Coronary artery (tissue), 2 donors: ENCODE measurements around the gene TRPV4.

ENCODE experiments used
- DNase-seq: peaks from one replicate; pipeline ENCODE4 v3.0.0-alpha.2; 2017; ENCODE audit warnings: low spot score
- H3K27ac ChIP-seq, 2 donors: fragments of 200-600 bp; sonication (generic); one replicate each; pipeline ENCODE4 v1.5.1; 2016 to 2019
- H3K4me3 ChIP-seq: fragments of 200-600 bp; sonication (generic); 2 replicates; pipeline ENCODE4 v1.5.1; 2016; ENCODE audit warnings: mild to moderate bottlenecking, moderate library complexity
- TF ChIP-seq, protein P1 (sequence below): fragments of 200-600 bp; sonication (generic); IDR thresholded peaks from one replicate; pipeline ENCODE4 v1.5.1; 2019; ENCODE audit warnings: antibody characterized with exemption

TRPV4 gene

DNA sequence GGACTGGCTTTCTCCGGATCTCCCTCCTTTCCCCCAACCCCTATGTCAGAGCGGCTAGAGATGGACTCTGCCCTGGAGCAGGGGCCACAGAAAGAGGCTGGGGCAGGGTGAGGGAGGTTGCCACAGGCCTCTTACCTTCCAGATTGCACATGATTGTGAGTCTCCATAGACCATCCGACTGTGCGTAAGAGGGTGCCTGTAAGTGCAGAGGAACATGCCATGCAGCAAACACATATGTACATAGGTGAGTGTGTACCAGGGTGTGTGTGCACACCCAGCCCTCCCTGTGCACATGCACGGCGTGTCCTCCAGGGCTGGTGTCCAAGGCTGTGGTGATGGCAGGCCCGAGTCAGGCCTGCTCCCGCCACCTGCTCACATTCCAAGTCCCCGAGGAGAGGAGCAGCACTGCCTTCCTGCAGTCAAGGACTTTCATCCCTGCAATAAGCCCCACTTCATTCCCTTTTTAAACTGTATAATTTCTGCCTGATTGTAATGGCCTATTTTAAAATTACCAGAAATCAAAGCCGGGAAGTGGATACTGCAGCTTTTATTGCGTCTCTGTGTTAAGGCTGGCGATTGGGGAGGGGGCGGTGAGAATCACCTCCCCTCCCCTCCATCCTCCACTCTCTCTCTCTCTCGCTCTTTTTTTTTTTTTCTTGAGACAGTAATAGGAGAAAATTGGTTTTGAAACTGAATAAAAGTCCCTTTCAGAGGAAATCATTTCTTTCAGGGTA is 91.1 kb downstream of the TRPV4 start:
- DNase-seq: no peak
- Histone ChIP-seq H3K4me3 (no peak overlapping the region), H3K27ac (no peak overlapping the region)
- TF ChIP-seq, protein P1, sequence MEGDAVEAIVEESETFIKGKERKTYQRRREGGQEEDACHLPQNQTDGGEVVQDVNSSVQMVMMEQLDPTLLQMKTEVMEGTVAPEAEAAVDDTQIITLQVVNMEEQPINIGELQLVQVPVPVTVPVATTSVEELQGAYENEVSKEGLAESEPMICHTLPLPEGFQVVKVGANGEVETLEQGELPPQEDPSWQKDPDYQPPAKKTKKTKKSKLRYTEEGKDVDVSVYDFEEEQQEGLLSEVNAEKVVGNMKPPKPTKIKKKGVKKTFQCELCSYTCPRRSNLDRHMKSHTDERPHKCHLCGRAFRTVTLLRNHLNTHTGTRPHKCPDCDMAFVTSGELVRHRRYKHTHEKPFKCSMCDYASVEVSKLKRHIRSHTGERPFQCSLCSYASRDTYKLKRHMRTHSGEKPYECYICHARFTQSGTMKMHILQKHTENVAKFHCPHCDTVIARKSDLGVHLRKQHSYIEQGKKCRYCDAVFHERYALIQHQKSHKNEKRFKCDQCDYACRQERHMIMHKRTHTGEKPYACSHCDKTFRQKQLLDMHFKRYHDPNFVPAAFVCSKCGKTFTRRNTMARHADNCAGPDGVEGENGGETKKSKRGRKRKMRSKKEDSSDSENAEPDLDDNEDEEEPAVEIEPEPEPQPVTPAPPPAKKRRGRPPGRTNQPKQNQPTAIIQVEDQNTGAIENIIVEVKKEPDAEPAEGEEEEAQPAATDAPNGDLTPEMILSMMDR: no peak

DNA sequence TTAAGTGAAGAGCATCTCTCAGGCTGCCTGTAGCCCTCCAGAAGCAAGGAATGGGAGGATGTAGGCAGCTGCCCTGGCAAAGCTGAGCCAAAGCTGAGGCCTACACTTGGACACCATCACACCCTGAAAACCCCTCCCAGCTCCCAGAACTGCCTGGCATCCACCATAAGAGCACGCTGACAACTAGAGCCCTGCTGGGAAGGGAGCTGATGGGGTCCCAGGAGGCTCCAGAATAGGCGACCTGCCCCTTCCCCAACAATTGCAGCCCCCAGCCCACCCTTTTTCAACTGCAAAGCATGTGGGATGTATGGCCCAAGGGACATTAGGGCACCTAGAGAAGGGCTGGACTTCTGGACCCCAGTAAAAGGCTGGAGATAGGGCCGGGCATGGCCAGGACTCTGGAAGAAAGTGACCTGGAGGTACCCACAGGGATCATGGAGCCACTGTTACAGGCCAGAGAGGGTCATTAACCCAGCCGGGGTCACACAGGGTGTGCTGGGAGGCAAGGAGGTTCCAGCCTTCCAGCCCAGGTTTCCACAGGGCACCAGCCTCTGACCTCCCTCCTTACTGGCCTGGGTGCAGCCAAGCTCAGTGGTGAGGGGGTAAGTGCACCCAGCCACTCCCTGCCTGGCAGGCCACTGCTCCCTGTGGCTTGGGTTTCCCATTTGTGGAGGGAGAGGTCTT is 91.8 kb downstream of the TRPV4 start:
- DNase-seq: no peak
- TF ChIP-seq, protein P1: no peak
- Histone ChIP-seq H3K27ac (no peak overlapping the region), H3K4me3 (no peak overlapping the region)

DNA sequence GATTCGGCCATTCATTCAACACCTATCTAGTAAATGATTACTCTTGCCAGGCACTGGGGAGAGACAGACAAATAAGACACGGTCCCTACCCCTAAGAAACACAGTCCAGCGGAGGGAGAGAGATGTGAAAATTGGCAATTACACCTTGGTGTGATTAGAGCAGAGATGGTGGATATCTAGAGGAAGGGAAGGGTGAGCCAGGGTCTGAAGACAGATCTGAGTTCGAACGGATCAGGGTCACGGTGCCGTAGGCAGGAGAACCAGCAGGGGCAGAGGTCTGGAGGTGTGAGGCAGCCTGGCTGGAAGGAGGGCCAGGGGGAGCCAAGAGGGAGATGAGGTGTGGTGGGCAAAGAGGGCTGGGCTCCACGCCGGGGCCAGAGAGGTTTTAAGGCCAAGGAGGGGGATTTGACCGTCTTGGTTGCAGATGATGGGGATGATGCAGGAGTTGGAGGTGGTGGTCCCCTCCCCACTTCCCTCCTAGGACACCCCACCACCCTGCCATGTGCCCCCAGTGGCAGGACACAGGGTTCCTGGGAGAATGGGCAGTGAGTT is 92.4 kb downstream of the TRPV4 start:
- H3K27ac ChIP-seq: no peak overlapping the region
- DNase-seq: no peak
- H3K4me3 ChIP-seq: no peak overlapping the region
- TF ChIP-seq, protein P1: no peak

DNA sequence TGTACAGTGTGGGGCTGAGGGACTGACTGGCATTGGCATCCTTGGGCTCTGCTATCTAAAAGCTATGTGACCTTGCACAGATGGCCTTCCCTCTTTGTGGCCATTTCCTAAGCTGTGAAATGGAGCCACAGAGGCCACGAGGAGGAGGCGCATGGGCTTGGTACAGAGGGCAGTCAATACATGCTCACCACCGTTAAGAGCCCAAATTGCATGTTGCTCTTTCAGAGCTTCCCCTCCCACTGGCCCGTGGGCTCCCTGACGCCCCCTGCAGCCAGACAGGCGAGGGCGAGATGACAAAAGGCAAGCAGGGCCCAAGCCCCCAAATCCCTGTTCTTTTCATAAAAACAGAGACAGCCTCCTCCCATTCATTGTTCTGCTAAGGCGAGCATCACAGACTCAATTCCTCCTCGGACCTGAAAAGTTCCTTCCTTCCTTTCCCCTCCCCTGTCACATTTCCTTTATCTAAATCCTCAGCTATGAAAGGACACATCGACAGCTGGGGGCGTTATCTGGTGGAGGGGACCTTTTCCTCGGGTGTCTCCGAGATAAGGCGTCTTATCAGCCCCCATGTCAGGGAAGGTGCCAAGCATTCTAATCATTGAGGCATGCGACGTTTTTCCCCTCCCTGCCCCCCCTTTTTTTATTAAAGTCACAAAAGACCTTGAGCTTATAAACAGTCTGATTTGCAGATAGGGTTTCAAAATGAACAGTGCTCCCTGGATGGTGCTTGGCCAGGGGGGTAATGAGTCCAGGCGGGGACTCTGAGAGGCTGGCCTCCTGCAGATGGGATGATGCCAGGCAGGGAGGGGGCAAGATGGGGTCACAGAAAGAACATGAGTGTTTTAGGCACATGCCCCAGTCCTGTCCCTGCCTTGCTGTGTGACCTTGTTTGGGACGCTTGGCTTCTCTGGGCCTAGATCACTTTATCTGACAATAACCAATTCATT is 93.2 kb downstream of the TRPV4 start:
- no peak for DNase-seq
- Histone ChIP-seq H3K4me3 (no peak overlapping the region), H3K27ac (no peak overlapping the region)
- TF ChIP-seq, protein P1: no peak

DNA sequence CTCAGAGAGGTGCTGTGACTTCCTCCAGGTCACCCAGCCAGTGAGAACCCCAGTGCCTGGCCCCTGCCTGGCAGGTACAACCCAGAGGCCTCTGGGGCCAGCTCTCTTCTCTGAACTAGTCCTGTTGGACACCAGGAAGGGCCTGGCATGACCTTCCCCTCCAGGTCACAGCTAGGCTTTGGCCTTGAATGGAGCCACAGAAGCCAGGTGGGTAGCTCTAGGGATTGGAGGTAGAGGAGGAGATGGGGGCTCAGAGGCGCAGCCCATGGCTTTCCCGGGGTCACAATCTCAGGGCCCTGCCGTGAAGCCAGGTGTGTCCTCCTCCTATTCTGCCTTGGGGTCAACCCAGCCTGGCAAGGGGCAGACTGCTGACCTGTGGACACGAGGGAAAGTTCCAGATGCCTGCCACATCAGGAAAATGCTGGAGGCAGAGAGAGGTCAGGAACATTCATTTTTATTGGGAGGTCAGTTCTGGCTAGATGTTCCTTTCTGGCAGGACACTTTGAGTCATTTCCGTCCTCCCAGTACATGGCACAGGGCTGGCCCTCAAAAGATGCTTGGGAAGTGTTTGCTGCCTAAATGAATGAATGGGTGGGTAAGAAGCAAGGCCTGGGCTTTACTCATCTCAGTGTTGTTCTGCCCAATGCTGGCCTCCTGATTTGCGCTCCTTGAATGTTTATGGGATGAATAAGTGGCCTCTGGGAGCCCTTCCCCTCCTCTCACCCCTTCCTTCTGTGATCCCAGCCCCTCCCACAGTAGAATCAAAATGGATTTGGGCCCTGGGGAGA is 94.1 kb downstream of the TRPV4 start:
- no peak for DNase-seq
- H3K4me3 ChIP-seq: no peak overlapping the region

More for the DNA sequence above, 94.1 kb downstream of the TRPV4 start:
- TF ChIP-seq, protein P1: no peak
- H3K27ac ChIP-seq: no peak overlapping the region
